HL-60/S4 treated with retinoic acid at 250 ng/mL for 4 days and 3 days (cell line): ENCODE data around the gene FHIP1B.

Experiments
- in situ Hi-C: fragments of 300-500 bp; cut with MboI; formaldehyde crosslinking; loops from 2 replicates; pipeline ENCODE4 v1.7.0; 2022; ENCODE audit warnings: low sequenced_read_pairs

FHIP1B gene

DNA sequence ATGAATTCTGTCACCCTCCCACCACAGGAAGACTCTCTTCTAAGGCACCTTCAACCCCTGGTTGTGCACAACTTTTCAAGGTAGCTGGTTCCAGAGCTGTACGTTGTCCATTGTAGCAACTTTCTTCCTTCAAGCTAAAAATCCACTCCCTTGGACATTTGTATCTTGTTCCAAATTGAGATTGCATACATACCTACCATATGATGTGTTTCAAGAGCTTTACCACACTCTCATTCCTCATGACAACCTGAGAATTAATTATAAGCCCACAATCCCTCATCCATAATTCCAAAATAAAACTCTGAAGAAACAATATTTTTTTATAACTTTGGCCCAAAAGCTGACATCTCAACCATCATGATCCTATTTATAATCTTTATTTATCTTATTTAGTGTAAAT is 32.4 kb downstream of the FHIP1B start:
- in situ Hi-C loops, result no loop called here

DNA sequence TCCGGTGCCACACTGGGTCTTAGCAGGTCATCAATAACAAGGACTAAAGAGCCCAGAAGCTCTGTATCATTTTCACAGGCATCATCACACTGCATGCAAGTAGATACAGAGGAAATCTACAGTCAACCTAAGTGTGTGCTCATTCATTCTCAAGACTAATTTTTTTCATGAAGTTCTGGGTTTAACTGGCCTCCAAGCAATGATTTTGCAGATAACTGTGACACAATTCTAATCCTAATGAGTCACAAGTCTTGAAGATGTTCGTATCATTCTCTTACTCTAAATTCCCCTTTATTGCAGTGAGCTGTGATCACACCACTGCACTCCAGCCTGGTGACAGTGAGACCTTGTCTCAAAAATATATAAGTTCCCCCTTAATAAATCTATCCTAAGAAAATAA is 33.0 kb downstream of the FHIP1B start:
- in situ Hi-C loops, result no loop called here

- in situ Hi-C loops, result no loop called here
Observed at GRCh38 chr11:6200975-6201374, 33.5 kb downstream of the FHIP1B start.

DNA sequence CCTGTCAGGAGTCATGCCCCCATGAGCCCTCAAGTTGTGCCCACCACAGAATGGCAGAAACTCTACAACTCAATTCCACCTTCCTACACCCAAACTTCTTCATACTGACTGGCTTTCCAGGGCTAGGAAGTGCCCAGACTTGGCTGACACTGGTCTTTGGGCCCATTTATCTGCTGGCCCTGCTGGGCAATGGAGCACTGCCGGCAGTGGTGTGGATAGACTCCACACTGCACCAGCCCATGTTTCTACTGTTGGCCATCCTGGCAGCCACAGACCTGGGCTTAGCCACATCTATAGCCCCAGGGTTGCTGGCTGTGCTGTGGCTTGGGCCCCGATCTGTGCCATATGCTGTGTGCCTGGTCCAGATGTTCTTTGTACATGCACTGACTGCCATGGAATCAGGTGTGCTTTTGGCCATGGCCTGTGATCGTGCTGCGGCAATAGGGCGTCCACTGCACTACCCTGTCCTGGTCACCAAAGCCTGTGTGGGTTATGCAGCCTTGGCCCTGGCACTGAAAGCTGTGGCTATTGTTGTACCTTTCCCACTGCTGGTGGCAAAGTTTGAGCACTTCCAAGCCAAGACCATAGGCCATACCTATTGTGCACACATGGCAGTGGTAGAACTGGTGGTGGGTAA is 35.1 kb downstream of the FHIP1B start, which contains the start of gene OR52W1:
OR52W1 (plus strand) TSS at position 51 of the 637 bp plus-strand sequence; CDS start at position 51, 0 bp downstream.
- in situ Hi-C loops, result no loop called here

- in situ Hi-C loops, result no loop called here
Observed at GRCh38 chr11:6197466-6198200, 36.8 kb downstream of the FHIP1B start.

DNA sequence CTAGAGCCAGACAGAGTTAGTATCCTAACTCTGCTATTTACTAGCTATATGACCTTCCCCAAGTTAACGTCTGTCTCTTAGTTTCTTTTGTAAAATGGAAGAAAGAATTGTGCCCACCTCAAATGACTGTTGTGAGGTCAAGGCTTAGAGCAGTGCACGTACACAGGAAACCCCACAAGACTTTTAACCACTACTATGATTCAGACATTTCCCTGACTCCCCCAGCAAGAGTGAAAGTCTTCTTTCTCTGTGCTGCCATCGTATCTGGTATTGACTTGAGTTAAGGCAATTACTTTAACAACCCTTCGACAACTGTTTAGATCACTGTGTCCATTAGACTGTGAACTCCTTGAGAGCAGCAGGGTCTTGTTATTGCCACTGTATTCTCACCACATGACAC is 38.0 kb downstream of the FHIP1B start:
- in situ Hi-C loops, result no loop called here

DNA sequence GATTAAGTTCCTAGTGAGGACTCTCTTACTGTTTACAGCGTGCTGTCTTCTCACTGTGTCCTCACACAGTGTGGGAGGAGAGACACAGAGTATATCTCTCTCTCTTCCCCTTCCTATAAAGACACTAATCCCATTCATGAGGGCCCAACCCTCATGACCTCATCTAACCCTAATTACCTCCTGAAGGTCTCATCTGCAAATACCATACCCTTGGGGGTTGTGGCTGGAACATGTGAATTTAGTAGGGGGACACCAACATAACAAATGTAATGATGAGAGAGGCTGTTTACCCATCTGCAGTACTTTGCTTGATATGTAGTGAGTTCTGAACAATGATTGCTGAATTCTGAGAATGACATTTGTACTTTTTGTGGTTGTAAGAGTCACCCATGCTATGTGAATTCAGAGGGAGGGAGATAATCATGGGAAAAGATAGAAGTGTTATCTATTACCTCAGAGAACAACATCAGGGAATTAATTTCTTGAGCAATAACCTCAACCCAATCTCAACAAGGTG is 40.3 kb downstream of the FHIP1B start:
- in situ Hi-C loops, result no loop called here

GRCh38 chr11:6191742-6192141 is 42.7 kb downstream of the FHIP1B start:
- in situ Hi-C loops, result no loop called here

DNA sequence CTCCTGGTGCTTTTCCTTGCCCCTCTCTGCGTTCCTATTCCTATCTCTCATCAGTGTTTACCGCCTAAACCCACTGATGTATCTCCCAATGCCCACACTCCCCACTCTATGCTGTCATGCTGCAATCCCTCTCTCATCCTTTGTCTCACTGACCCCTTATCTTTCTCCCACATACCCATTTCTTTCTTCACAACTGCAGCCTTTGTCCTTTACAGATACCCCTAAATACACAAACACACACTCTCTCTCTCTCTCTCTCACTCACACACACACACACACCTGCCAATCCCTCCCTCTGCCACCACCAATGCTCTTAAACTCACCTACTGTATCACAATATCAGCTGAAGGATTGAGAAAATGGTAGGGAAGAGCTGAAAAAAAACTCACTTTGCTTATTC is 59.0 kb downstream of the FHIP1B start:
- in situ Hi-C loops, result no loop called here

DNA sequence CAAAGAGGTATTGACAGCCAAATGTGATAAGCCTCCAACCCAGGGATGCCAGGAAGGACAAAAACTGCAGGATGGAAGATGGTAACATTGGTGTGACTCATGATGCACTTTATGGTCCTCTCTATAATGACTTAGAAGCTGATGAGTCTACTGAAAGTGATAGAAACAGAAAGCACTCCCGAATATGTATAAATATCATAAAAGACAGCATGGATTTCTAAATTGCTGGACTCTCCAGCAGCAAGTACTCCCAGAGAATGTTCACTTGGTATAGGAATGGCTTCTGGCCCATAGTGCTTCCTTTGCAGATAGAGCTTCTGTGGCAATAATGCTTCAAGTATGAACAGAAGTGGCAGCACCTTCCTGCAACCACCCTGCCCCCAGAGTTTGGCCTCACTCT is 64.2 kb downstream of the FHIP1B start, which contains the start of gene OR52B2:
OR52B2 (minus strand) TSS at position 101 of the 400 bp plus-strand sequence; CDS start at position 101, 0 bp downstream.
- in situ Hi-C loops, result no loop called here
